HCT116 (cell line): ENCODE results near the gene CLCF1.

Source experiments
- ELF1 ChIP-seq: IDR thresholded peaks from 2 replicates; pipeline ENCODE4 v1.6.1; 2012; ENCODE audit warnings: low read depth, borderline replicate concordance
- EZH2 ChIP-seq: fragments of 200-600 bp; sonication (generic); IDR thresholded peaks from 2 replicates; pipeline ENCODE4 v1.6.1; 2017; ENCODE audit warnings: antibody characterized with exemption, mixed run types
- JUND ChIP-seq: IDR thresholded peaks from 2 replicates; pipeline ENCODE4 v1.6.1; 2012
- SIN3A ChIP-seq: IDR thresholded peaks from 2 replicates; pipeline ENCODE4 v1.6.1; 2012; ENCODE audit warnings: low read depth
- SP1 ChIP-seq: IDR thresholded peaks from 2 replicates; pipeline ENCODE4 v1.6.1; 2012; ENCODE audit warnings: low read depth
- TF ChIP-seq, protein P1 (sequence below), 3 experiments: fragments of 200-600 bp in 1 of 3; sonication (generic) in 1 of 3; IDR thresholded peaks in 2 of 3; conservative IDR thresholded peaks in 1 of 3; 2 replicates each; pipeline ENCODE4 v1.5.1; 2012 to 2017; ENCODE audit warnings: low read depth in 2 of 3, low read length in 2 of 3, antibody characterized with exemption in 1 of 3, borderline replicate concordance in 1 of 3, control low read depth in 1 of 3, mild to moderate bottlenecking in 1 of 3, mixed read lengths in 1 of 3, mixed run types in 1 of 3, moderate library complexity in 1 of 3; ENCODE audit not compliant: insufficient read depth in 1 of 3

DNA sequence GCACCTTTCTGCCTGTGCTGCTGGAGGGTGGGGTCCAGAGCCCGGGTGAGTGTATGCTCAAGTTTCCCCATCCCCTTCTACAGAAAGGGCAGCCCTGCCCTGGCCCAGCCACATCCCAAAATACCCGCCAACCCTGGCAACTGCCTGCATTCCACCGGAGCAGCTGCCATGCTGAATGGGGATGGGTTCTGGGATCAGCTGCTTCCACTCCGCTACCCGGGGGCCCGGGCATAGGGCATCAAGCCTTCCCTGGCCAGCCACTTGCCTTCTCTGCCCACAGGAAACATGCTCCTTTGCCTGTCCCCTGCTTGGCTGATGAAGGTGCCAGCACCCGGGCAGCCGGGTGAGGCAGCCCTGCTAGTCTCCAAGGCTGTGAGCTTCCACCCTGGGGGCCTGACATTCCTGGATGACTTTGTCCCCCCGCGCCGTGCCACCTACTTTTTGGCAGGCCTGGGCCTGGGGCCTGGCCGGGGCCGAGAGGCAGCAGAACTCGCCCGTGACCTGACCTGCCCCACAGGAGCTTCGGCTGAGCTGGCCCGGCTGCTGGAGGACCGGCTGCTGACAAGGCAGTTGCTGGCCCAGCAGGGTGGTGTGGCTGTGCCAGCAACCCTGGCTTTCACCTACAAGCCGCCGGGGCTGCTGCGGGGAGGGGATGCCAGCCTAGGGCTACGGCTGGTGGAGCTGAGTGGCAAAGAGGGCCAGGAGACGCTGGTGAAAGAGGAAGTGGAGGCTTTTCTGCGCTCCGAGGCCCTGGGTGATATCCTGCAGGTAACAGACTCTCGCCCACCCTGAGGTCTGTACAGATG is 45.3 kb upstream of the CLCF1 start:
- TF ChIP-seq SIN3A (no peak), JUND (no peak), EZH2 (no peak), SP1 (no peak), ELF1 (no peak)
- TF ChIP-seq, protein P1, sequence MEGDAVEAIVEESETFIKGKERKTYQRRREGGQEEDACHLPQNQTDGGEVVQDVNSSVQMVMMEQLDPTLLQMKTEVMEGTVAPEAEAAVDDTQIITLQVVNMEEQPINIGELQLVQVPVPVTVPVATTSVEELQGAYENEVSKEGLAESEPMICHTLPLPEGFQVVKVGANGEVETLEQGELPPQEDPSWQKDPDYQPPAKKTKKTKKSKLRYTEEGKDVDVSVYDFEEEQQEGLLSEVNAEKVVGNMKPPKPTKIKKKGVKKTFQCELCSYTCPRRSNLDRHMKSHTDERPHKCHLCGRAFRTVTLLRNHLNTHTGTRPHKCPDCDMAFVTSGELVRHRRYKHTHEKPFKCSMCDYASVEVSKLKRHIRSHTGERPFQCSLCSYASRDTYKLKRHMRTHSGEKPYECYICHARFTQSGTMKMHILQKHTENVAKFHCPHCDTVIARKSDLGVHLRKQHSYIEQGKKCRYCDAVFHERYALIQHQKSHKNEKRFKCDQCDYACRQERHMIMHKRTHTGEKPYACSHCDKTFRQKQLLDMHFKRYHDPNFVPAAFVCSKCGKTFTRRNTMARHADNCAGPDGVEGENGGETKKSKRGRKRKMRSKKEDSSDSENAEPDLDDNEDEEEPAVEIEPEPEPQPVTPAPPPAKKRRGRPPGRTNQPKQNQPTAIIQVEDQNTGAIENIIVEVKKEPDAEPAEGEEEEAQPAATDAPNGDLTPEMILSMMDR (IDR thresholded peaks at IDR 0.05 in 2 of 3, conservative IDR thresholded peaks at IDR 0.05 in 1 of 3; ENCODE audit: borderline replicate concordance in 1 of 3, insufficient read depth in 1 of 3, low read depth in 2 of 3, low read length in 2 of 3), result no peak
